ENCODE data around the gene CISD2.
"Not testable (repeated sequence)": the region's sequence is repeated elsewhere in the genome, so short reads cannot be mapped to it uniquely, and the experiment has no call there.

Gene CISD2

GRCh38 chr4:102868781-102869568 is at the start of gene CISD2:
Gene CISD2, plus strand, starts transcription at chr4:102868992. Its CDS starts 93 bp downstream, at chr4:102869085.
- peak; percentile 87 for DNase-seq
- in situ Hi-C loops (cut with HindIII; ENCODE audit: low pct_ligation_motif_present, low sequenced_read_pairs) = no loop called here
- Histone ChIP-seq H3K27me3 (replicated peaks) (no peaks in the 10 kb centered on the region), H3K27ac (peak within 1 kb of the TSS; percentile 89), H3K4me3 (ENCODE audit: low read depth, low read length) (peak within 1 kb of the TSS; percentile 79), H3K36me3 (replicated peaks) (no peaks in the 10 kb centered on the region)
- no peak for TF ChIP-seq CTCF (IDR thresholded peaks at IDR 0.05; ENCODE audit: low read depth, low read length, missing control alignments)

DNA sequence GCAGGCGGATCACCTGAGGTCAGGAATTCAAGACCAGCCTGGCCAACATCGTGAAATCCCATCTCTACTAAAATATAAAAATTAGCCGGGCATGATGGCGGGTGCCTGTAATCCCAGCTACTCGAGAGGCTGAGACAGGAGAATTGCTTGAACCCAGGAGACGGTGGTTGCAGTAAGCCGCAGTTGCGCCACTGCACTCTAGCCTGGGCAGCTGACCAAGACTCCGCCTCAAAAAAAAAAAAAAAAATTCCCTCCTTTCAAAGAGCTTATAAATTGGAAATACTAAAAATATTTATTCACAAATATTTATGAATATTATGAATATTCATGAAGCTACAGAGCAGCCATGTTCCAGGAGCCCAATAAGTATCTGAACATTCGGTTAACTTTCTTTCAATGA is 49.7 kb upstream of the CISD2 start:
- in situ Hi-C loops (cut with HindIII; ENCODE audit: low pct_ligation_motif_present, low sequenced_read_pairs) = loop anchor here (25.0 kb wide), 1 partner anchor 193 kb away; the partner anchor contains the start of gene SLC9B1
- DNase-seq; H3K27me3 ChIP-seq (replicated peaks); H3K4me3 ChIP-seq (ENCODE audit: low read depth, low read length); H3K36me3 ChIP-seq (replicated peaks): not testable (repeated sequence)
- peak overlapping the region; percentile 72 for H3K27ac ChIP-seq

DNA sequence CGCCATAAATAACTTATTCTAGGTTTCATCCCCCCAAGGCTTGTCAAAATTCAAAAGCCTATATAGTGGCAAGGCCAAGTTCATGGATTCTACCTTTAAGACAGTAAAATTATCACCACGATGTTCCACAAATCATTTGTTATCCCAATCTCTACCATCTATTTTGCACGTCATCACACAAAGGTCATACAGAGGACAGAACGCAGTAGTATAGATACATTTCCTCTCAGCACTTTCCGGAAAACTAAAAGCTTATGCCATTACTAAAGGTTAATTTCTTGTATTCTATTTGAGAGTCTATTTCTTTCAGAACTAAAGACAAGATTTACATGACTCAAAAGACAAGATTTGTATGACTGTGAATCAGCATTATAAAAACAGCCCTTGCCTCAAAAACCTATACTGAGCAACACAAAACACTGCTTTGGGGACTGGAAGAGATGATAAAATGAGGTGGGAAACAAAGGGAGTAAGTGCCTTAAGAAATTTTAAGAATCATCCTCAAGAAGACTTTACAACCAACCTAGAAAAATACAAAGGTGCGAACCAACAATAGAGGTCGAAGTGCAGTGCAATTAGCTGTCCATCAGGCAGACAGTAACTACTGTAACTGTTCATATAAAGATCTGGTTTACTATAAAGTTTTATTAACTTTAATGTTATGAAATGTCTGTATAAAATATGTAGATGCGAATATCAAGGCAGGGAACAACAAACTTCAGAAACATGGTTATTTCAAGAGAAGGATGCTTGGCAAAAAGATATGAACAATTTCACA is 49.0 kb upstream of the CISD2 start:
- in situ Hi-C loops (cut with HindIII; ENCODE audit: low pct_ligation_motif_present, low sequenced_read_pairs) = loop anchor here (25.0 kb wide), 1 partner anchor 193 kb away; the partner anchor contains the start of gene SLC9B1
- Histone ChIP-seq H3K4me3 (ENCODE audit: low read depth, low read length) (no peak overlapping the region), H3K27me3 (replicated peaks) (no peaks in the 10 kb centered on the region), H3K36me3 (replicated peaks) (no peaks in the 10 kb centered on the region), H3K27ac (peak overlapping the region; percentile 72)
- TF ChIP-seq CTCF (IDR thresholded peaks at IDR 0.05; ENCODE audit: low read depth, low read length, missing control alignments) = no peak
- DNase-seq = peak; percentile 67

DNA sequence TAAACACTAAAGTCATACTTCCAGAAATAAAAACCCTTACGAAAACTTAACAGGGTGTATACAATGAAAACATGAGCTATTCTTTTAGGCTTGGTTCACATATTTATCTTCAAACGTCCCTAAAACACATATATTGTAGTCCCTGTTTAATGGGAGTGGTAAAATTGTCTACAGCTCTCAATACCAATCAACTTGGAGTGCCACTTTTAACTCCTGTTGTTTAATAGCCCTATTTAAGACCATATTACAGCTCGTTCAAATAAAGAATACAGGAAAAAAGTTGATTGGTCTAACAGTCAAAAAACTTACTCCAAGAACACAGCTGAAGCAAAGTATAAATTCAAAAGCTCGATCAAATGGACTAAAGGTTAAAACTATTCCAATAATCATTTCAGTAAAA is 45.3 kb upstream of the CISD2 start:
- no peak for TF ChIP-seq CTCF (IDR thresholded peaks at IDR 0.05; ENCODE audit: low read depth, low read length, missing control alignments)
- H3K27ac ChIP-seq = no peak overlapping the region
- in situ Hi-C loops (cut with HindIII; ENCODE audit: low pct_ligation_motif_present, low sequenced_read_pairs) = loop anchor here (25.0 kb wide), 1 partner anchor 189 kb away; the partner anchor contains the start of gene SLC9B1
- H3K36me3 ChIP-seq (replicated peaks) = peaks cover 7% of the 10 kb centered on the region
- no peak for DNase-seq
- peak overlapping the region; percentile 69 for H3K4me3 ChIP-seq (ENCODE audit: low read depth, low read length)
- no peaks in the 10 kb centered on the region for H3K27me3 ChIP-seq (replicated peaks)

DNA sequence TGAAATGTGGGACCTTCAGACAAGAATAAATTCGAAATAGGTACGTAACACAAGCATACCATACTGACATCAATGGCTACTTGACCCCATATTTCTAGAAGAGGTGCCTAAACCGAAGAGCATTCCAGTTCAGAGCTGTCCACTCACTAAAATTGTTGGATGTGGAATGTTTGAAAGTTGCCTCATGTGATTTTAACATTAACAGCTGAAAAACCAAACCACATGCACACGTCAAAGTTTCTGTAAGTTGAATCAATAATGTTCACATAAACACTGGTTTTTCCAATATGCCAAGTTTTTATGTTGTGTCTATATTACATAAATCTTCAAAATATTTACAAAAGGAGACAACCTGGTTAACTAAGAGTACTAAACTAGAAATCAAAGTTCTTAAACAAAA is 44.9 kb upstream of the CISD2 start:
- H3K4me3 ChIP-seq (ENCODE audit: low read depth, low read length) = peak overlapping the region; percentile 69
- DNase-seq = no peak
- peak overlapping the region; percentile 99 for H3K27ac ChIP-seq
- H3K36me3 ChIP-seq (replicated peaks) = peaks cover 7% of the 10 kb centered on the region
- TF ChIP-seq CTCF (IDR thresholded peaks at IDR 0.05; ENCODE audit: low read depth, low read length, missing control alignments) = no peak
- in situ Hi-C loops (cut with HindIII; ENCODE audit: low pct_ligation_motif_present, low sequenced_read_pairs) = loop anchor here (25.0 kb wide), 1 partner anchor 188 kb away; the partner anchor contains the start of gene SLC9B1
- no peaks in the 10 kb centered on the region for H3K27me3 ChIP-seq (replicated peaks)

DNA sequence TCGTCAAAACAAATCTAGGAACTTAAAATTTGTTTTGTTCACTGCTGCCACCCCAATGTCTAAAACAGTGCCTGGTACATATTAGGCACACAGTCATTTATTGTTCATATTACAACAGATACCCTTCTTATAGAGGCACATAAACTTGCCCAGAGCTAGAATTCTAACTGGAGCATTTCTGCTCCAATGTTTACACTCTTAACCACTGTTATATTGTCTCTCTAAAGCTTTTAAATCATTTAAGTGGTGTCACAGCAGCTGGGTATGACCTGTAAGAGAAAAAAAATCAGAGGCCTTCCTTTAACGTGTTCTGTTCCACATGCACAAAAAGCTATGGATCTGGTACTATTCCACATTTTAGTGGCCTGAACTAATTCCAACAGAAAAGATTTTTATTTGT is 44.4 kb upstream of the CISD2 start:
- H3K4me3 ChIP-seq (ENCODE audit: low read depth, low read length) = peak overlapping the region; percentile 69
- in situ Hi-C loops (cut with HindIII; ENCODE audit: low pct_ligation_motif_present, low sequenced_read_pairs) = loop anchor here (25.0 kb wide), 1 partner anchor 188 kb away; the partner anchor contains the start of gene SLC9B1
- no peak for TF ChIP-seq CTCF (IDR thresholded peaks at IDR 0.05; ENCODE audit: low read depth, low read length, missing control alignments)
- no peaks in the 10 kb centered on the region for H3K27me3 ChIP-seq (replicated peaks)
- peak overlapping the region; percentile 99 for H3K27ac ChIP-seq
- peaks cover 7% of the 10 kb centered on the region for H3K36me3 ChIP-seq (replicated peaks)
- DNase-seq = no peak
